ENCODE results near the gene PTPRT.

PTPRT gene

DNA sequence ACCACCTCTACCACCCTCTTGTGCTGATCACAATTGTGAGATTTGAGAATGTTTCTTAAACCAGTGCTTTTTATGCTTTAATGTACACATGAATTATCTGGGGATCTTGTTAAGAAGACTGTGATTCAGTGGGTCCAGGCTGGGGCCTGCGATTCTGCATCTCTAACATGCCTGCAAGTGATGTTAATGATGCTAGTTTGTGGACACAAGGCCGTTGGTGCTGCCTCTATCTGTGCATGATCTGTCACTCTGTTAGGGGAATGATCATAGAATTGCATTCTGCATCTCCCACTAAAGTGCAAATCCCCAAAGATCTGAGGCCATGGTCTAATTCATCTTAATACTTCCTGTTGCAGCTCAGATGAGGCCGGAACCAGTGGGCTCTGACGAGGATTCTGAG, 746.5 kb downstream of the PTPRT start:
- Histone ChIP-seq H3K9me3 (ENCODE audit: low read length) (no peaks in the 10 kb centered on the region), H3K4me1 (ENCODE audit: insufficient read depth, low read length) (no peaks in the 10 kb centered on the region), H2AFZ (ENCODE audit: low read depth, low read length) (no peak overlapping the region), H3K27me3 (ENCODE audit: insufficient read depth, low read length) (no peaks in the 10 kb centered on the region), H3K36me3 (ENCODE audit: insufficient read depth, low read length) (no peaks in the 10 kb centered on the region), H3K4me3 (ENCODE audit: low read length) (no peak overlapping the region)

- Histone ChIP-seq H3K4me1 (ENCODE audit: insufficient read depth, low read length) (no peaks in the 10 kb centered on the region), H3K4me3 (ENCODE audit: low read length) (no peak overlapping the region), H2AFZ (ENCODE audit: low read depth, low read length) (no peak overlapping the region), H3K9me3 (ENCODE audit: low read length) (no peaks in the 10 kb centered on the region), H3K27me3 (ENCODE audit: insufficient read depth, low read length) (no peaks in the 10 kb centered on the region), H3K36me3 (ENCODE audit: insufficient read depth, low read length) (no peaks in the 10 kb centered on the region)
These were observed 747.0 kb downstream of the PTPRT start for GRCh38 chr20:42442716-42443115.

DNA sequence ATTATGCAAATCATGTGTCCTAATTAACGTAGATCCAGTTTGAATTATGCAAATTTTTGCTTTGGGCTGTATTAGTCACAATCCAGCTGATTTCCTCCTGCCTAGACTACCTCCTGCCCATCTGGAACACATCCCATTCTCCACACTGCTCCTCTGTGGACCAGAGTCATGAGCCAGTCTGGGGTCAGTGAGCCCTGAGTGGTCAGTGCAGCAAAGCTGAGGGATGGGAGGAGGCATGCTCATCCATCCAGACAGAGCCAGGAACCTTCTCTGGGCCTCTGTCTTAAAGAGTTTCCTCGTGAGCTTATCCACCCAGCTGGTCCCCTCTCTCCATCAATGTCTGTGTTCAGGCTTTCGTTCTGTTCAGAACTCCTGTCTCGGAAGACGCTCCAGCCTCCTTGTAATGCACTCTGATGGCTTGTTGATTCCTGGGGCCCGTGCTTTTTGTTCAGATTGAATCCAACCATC, 747.8 kb downstream of the PTPRT start:
- no peaks in the 10 kb centered on the region for H3K36me3 ChIP-seq (ENCODE audit: insufficient read depth, low read length)

DNA sequence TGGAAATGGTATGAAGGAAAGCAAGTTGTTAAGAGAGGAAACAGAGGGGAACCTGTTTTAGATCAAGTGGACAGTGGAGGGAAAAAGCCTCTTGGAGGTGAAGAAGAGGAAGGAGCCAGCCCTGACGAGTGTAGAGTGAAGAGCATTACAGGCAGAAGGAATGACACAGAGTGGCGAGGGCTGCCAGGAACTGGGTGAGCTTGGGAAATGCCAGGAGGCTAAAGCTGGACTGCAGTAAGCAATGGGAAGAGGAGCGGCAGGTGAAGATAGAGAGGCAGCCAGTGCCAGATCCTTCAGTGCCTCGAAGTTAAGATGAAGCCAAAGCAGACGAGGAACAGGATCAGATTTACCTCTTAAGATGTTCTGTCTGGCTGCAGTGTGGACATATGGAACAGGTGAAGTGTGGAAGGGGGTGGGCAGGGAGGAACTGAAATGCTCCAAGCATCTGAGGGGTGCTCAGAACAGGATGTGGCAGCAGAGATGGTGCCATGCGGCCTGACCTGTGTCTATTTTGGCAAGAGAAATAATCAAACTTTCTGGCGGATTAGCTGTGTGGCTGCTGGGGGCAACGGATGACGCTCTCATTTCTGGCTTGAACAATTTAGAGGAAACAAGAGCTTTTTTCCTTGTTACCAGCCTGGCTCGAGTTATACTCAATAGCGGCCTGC, 748.4 kb downstream of the PTPRT start:
- H3K4me3 ChIP-seq (ENCODE audit: low read length) = no peak overlapping the region
- H3K4me1 ChIP-seq (ENCODE audit: insufficient read depth, low read length) = no peaks in the 10 kb centered on the region
- no peaks in the 10 kb centered on the region for H3K36me3 ChIP-seq (ENCODE audit: insufficient read depth, low read length)
- no peaks in the 10 kb centered on the region for H3K27me3 ChIP-seq (ENCODE audit: insufficient read depth, low read length)
- no peak overlapping the region for H2AFZ ChIP-seq (ENCODE audit: low read depth, low read length)
- H3K9me3 ChIP-seq (ENCODE audit: low read length) = no peaks in the 10 kb centered on the region

More for the DNA sequence above, 747.8 kb downstream of the PTPRT start:
- Histone ChIP-seq H2AFZ (ENCODE audit: low read depth, low read length) (no peak overlapping the region), H3K4me3 (ENCODE audit: low read length) (no peak overlapping the region), H3K4me1 (ENCODE audit: insufficient read depth, low read length) (no peaks in the 10 kb centered on the region), H3K9me3 (ENCODE audit: low read length) (no peaks in the 10 kb centered on the region), H3K27me3 (ENCODE audit: insufficient read depth, low read length) (no peaks in the 10 kb centered on the region)

DNA sequence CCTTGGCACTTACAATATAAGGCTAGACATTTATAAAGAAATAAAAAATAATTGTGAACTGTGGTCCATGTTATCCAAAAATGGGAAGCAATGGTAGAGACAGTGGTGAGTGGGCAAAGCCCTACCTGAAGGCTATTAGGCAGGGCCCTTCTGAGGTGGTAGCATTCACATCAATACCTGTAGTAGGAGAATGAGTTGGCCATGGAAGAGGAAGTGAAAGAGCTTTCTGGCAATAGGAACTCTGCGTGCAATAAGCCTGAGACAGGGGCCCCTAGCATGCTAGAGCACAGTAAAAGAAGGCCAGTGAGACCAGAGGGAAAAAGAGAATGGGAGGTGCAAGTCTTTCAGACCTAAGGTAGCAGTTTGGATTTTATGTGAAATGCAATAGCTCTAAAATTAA, 754.5 kb downstream of the PTPRT start:
- Histone ChIP-seq H3K9me3 (ENCODE audit: low read length) (no peaks in the 10 kb centered on the region), H3K4me3 (ENCODE audit: low read length) (no peak overlapping the region), H2AFZ (ENCODE audit: low read depth, low read length) (no peak overlapping the region), H3K36me3 (ENCODE audit: insufficient read depth, low read length) (no peaks in the 10 kb centered on the region), H3K4me1 (ENCODE audit: insufficient read depth, low read length) (no peaks in the 10 kb centered on the region), H3K27me3 (ENCODE audit: insufficient read depth, low read length) (peaks cover 3% of the 10 kb centered on the region)

DNA sequence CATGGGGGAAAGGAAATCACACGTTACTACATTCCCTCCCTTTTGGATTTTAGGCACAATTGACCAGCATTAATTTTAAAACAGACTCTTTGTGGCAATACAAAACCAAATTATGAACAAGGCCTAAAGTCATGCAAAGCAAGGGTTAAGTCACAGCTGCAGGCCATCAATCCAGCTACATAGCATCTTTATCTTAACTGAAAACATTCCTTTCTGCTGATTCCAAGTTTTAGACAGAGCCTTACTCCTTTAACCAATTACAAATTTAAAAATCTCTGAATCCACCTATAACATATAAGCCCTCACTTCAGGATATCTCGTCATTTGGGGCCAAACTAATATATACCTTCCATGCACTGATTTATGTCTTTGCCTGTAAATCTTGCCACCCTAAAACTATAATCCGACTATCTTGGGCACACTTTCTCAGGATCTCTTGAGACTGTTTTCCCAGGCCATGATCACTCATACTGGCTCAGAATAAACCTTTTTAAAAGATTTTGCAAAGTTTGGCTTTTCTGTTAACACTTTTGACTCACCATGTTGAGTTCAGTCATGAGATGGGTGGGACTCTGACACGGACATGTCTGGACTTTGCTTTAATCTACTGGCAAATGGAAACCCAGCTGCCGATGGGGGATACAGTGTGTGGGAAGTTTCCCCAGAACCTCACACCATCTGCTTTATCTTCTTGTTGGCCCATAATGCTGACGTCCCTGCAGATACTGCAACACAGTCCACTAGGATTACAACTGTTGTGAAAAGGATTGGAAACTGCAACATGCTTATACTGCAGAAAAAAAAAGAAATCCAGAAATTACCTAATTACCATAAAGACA, 757.0 kb downstream of the PTPRT start:
- no peak overlapping the region for H2AFZ ChIP-seq (ENCODE audit: low read depth, low read length)
- H3K36me3 ChIP-seq (ENCODE audit: insufficient read depth, low read length) = no peaks in the 10 kb centered on the region
- H3K4me1 ChIP-seq (ENCODE audit: insufficient read depth, low read length) = no peaks in the 10 kb centered on the region
- H3K27me3 ChIP-seq (ENCODE audit: insufficient read depth, low read length) = peaks cover 3% of the 10 kb centered on the region
- no peak overlapping the region for H3K4me3 ChIP-seq (ENCODE audit: low read length)
- H3K9me3 ChIP-seq (ENCODE audit: low read length) = no peaks in the 10 kb centered on the region

DNA sequence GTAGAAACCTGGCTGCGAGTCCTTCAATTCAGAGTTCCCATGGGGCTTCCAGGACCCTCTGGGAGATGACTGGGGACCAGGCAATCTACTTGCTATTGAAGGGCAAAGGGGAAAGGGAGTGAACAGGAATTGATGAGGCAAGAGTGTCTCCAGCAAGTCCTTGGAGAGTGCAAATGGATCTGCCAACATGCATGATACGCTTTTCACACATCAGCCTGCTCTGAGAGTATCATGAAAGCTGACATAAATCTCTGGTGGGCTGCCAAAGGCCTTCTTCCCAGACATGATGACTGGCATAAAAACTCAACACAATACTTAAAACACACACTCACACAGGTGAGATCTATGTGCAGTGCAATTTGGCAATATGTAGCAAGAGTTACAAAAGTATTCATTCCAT, 759.1 kb downstream of the PTPRT start:
- Histone ChIP-seq H3K9me3 (ENCODE audit: low read length) (no peaks in the 10 kb centered on the region), H3K4me1 (ENCODE audit: insufficient read depth, low read length) (no peaks in the 10 kb centered on the region), H3K27me3 (ENCODE audit: insufficient read depth, low read length) (peaks cover 3% of the 10 kb centered on the region), H3K36me3 (ENCODE audit: insufficient read depth, low read length) (no peaks in the 10 kb centered on the region), H3K4me3 (ENCODE audit: low read length) (no peak overlapping the region), H2AFZ (ENCODE audit: low read depth, low read length) (no peak overlapping the region)

GRCh38 chr20:42429761-42430458, 759.8 kb downstream of the PTPRT start:
- Histone ChIP-seq H2AFZ (ENCODE audit: low read depth, low read length) (no peak overlapping the region), H3K4me1 (ENCODE audit: insufficient read depth, low read length) (no peaks in the 10 kb centered on the region), H3K36me3 (ENCODE audit: insufficient read depth, low read length) (no peaks in the 10 kb centered on the region), H3K27me3 (ENCODE audit: insufficient read depth, low read length) (peaks cover 3% of the 10 kb centered on the region), H3K9me3 (ENCODE audit: low read length) (no peaks in the 10 kb centered on the region), H3K4me3 (ENCODE audit: low read length) (no peak overlapping the region)

DNA sequence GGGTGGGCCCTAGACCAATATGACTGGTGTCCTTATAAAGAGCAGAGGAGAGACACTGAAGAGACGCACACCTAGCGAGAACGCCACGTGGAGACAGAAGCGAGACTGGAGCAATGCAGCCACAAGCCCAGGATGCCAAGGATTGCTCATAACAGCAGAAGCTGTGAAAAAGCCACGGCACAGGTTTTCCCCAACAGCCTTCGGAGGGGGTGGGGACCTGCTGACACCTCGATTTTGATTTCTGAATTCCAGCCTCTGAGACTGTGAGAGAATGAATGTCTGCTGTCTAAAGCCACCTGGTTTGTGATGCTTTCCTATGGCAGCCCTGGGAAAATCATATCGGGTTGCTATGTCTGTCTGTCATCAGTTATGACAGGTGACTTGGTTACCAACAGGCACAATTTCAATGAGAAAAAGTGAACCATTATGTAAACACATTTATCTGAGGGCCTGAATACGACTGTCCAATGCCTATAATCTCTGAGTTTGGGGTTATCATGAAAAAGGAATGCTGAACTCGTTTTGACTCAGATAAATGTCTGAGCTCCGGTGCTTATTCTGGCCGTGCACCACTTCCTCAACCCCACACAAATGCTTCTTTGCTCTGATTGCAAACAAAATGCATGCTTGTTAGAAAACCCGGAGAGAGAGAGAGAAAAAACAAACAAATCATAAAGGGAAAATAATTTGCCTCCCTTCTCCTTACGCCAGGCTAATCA, 769.7 kb downstream of the PTPRT start:
- H3K4me3 ChIP-seq (ENCODE audit: low read length) = no peak overlapping the region
- H3K4me1 ChIP-seq (ENCODE audit: insufficient read depth, low read length) = no peaks in the 10 kb centered on the region
- no peaks in the 10 kb centered on the region for H3K27me3 ChIP-seq (ENCODE audit: insufficient read depth, low read length)
- H3K9me3 ChIP-seq (ENCODE audit: low read length) = no peaks in the 10 kb centered on the region
- H3K36me3 ChIP-seq (ENCODE audit: insufficient read depth, low read length) = no peaks in the 10 kb centered on the region
- H2AFZ ChIP-seq (ENCODE audit: low read depth, low read length) = no peak overlapping the region

GRCh38 chr20:42406826-42407225, 782.9 kb downstream of the PTPRT start:
- Histone ChIP-seq H2AFZ (ENCODE audit: low read depth, low read length) (no peak overlapping the region), H3K27me3 (ENCODE audit: insufficient read depth, low read length) (no peaks in the 10 kb centered on the region), H3K4me1 (ENCODE audit: insufficient read depth, low read length) (peaks cover 3% of the 10 kb centered on the region), H3K36me3 (ENCODE audit: insufficient read depth, low read length) (no peaks in the 10 kb centered on the region), H3K4me3 (ENCODE audit: low read length) (no peak overlapping the region), H3K9me3 (ENCODE audit: low read length) (no peaks in the 10 kb centered on the region)

GRCh38 chr20:42402455-42402854, 787.3 kb downstream of the PTPRT start:
- Histone ChIP-seq H2AFZ (ENCODE audit: low read depth, low read length) (no peak overlapping the region), H3K36me3 (ENCODE audit: insufficient read depth, low read length) (no peaks in the 10 kb centered on the region), H3K4me3 (ENCODE audit: low read length) (no peak overlapping the region), H3K27me3 (ENCODE audit: insufficient read depth, low read length) (no peaks in the 10 kb centered on the region), H3K4me1 (ENCODE audit: insufficient read depth, low read length) (peaks cover 3% of the 10 kb centered on the region), H3K9me3 (ENCODE audit: low read length) (no peaks in the 10 kb centered on the region)

DNA sequence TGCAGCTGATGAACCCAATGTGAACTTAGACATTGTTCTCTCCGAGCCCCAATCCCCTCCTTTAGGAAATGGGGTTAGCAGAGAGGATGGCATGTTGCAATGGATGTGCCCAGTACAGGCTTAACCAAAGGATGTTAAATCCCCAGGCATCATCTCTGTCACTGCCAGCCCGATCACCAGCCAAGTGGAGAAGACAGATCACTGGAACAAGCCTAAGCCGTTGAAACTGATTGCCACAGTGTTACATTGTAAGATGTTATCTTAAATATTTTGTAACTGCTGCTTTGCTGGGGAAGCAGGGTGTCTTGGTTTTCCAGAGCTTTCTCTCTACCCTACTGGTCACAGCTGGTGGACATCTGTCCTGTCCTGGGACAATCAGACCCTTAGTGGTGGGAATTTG, 788.1 kb downstream of the PTPRT start:
- H3K4me3 ChIP-seq (ENCODE audit: low read length) = no peak overlapping the region
- peaks cover 3% of the 10 kb centered on the region for H3K4me1 ChIP-seq (ENCODE audit: insufficient read depth, low read length)
- no peaks in the 10 kb centered on the region for H3K36me3 ChIP-seq (ENCODE audit: insufficient read depth, low read length)
- no peak overlapping the region for H2AFZ ChIP-seq (ENCODE audit: low read depth, low read length)
- H3K9me3 ChIP-seq (ENCODE audit: low read length) = no peaks in the 10 kb centered on the region
- no peaks in the 10 kb centered on the region for H3K27me3 ChIP-seq (ENCODE audit: insufficient read depth, low read length)

- H3K9me3 ChIP-seq (ENCODE audit: low read length) = no peaks in the 10 kb centered on the region
- H2AFZ ChIP-seq (ENCODE audit: low read depth, low read length) = no peak overlapping the region
- peaks cover 3% of the 10 kb centered on the region for H3K4me1 ChIP-seq (ENCODE audit: insufficient read depth, low read length)
- no peaks in the 10 kb centered on the region for H3K27me3 ChIP-seq (ENCODE audit: insufficient read depth, low read length)
- no peaks in the 10 kb centered on the region for H3K36me3 ChIP-seq (ENCODE audit: insufficient read depth, low read length)
- no peak overlapping the region for H3K4me3 ChIP-seq (ENCODE audit: low read length)
These were observed 789.9 kb downstream of the PTPRT start for GRCh38 chr20:42399802-42400201.

Measured in neuron (in vitro differentiated cells).